ENCODE measurements around the gene PROK1.

- peak; percentile 95 for TF ChIP-seq CTCF (conservative IDR thresholded peaks at IDR 0.05; ENCODE audit: low read length)
- TF ChIP-seq EZH2phosphoT487 (IDR thresholded peaks at IDR 0.05; ENCODE audit: borderline replicate concordance, low read depth, low read length) = no peak
Measured at GRCh38 chr1:110412576-110412975, 38.4 kb upstream of the PROK1 start.

Data from OCI-LY7 (cell line).